ENCODE data around the gene SERPINA4.

DNA sequence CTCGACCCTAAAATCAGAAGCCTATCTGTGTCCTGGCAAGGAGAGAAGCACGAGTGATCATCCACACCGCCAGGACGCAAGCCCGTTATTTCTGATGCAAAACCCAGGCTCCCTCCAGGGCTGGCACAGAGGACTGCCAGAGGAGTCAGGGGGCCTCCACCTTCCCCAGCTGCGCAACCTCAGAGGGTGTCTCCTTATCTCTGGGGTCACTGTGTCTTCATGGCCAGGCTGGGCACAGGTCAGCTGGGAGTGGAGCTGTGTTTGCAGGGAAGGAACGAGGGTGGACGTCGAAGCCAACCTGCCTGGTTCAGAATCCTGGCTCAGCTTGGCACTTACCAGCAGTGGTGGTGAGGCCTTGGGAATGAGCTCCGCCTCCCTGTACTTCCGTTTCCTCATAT lies 38.9 kb downstream of the SERPINA4 start:
- no peak for TF ChIP-seq SUZ12 (IDR thresholded peaks at IDR 0.05; ENCODE audit: extremely low read depth, insufficient read depth, insufficient read length)
- no peak for TF ChIP-seq YY1 (IDR thresholded peaks at IDR 0.05; ENCODE audit: insufficient read depth, insufficient read length)
- TF ChIP-seq ZNF274 (IDR thresholded peaks at IDR 0.05; ENCODE audit: low read depth, low read length): no peak

Measured in NT2/D1 (cell line).